ENCODE data around the gene SLC44A3. TPM values are rescaled to one million over a fixed set of nuclear protein-coding genes. Genes with fewer than 3 reads are reported as not detected.
"Not testable (repeated sequence)": the region's sequence is repeated elsewhere in the genome, so short reads cannot be mapped to it uniquely, and the experiment has no call there.

Gene SLC44A3
- total and polyA plus RNA-seq, 9 of the 15 experiments (the other 6 are each of a cell fraction or from before 2014, with no cell fraction given), result not detected

DNA sequence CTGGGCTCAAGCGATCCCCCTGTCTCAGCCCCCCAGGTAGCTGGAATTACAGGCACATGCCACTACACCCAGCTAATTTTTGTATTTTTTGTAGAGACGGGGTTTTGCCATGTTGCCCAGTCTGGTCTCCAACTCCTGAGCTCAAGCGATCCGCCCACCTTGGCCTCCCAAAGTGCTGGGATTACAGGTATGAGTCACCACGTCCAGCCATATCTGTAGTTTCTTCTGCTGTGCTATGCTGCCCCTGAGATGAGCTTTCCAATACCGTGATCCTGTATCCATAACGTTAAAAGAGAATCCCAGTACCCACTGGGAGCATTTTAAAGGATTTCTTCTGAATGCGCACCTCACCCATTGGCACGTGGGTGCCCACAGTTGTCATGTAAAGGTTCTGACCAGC lies 20.2 kb downstream of the SLC44A3 start:
- WGBS (ENCODE audit: insufficient coverage, low coverage, missing lambda C conversion rate), result 3% methylated on average over 8 of the region's 9 CpGs
- H3K9me3 ChIP-seq (replicated peaks; ENCODE audit: control insufficient read depth, insufficient read depth, low read depth, low read length); H3K4me3 ChIP-seq; H2AFZ ChIP-seq (ENCODE audit: low read depth, low read length); intact Hi-C loops (cut with micrococcal nuclease); DNase-seq (ENCODE audit: extremely low read depth in 1 of 4, low spot score in 3 of 4); FAIRE-seq; H3K9ac ChIP-seq (ENCODE audit: insufficient read depth in 1 of 2, low read depth in 2 of 2, low read length in 2 of 2); in situ Hi-C loops (cut with MboI); H3K4me2 ChIP-seq (ENCODE audit: insufficient read depth, low read length); BruUV-seq (replicated peaks); H3K27ac ChIP-seq (ENCODE audit: extremely low read depth, low read depth, low read length); H4K20me1 ChIP-seq (replicated peaks; ENCODE audit: control insufficient read depth, insufficient read depth, low read length); H3K79me2 ChIP-seq (ENCODE audit: control insufficient read depth, insufficient read depth, low read length); H3K4me1 ChIP-seq (replicated peaks in 1 of 2; ENCODE audit: control insufficient read depth in 2 of 2, insufficient read depth in 2 of 2, low read length in 2 of 2); CTCF ChIA-PET (ENCODE audit: low intra/inter-chr PET ratio); POLR2A ChIA-PET; H3K9me1 ChIP-seq (ENCODE audit: control insufficient read depth, insufficient read depth, low read length); H3K36me3 ChIP-seq (ENCODE audit: control insufficient read depth, insufficient read depth, low read length): not testable (repeated sequence)
- TF ChIP-seq, protein P1, sequence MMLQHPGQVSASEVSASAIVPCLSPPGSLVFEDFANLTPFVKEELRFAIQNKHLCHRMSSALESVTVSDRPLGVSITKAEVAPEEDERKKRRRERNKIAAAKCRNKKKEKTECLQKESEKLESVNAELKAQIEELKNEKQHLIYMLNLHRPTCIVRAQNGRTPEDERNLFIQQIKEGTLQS (IDR thresholded peaks at IDR 0.05), result peak; percentile 10; the same call in 1 of the 2 replicates
- TF ChIP-seq, protein P1 (CRISPR knock-in tag; conservative IDR thresholded peaks at IDR 0.05), result not testable (repeated sequence)
- peaks cover 14 to 30% of the 10 kb centered on the region in 2 experiments for H3K27me3 ChIP-seq (ENCODE audit: control insufficient read depth in 2 of 2, insufficient read depth in 2 of 2, low read length in 2 of 2)
- ATAC-seq, result peak; percentile 38; the same call in 1 of the 3 replicates

DNA sequence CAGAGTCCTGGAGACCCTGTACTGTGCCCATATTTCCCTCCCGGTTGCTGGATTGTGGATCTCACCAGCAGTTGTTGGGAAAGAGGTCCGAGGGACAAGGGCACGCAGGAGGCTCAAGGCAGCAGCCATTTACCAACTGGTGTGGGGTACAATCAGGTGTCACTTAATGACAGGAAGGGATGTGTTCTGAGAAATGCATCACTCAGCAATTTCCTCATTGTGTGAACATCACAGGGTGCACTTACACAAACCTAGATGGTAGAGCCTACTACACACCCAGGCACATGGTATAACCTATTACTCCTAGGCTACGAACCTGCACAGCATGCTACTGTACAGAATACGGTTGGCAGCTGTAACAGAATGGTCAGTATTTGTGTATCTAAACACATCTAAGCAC lies 20.7 kb downstream of the SLC44A3 start:
- H2AFZ ChIP-seq (ENCODE audit: low read depth, low read length), result no peak overlapping the region
- no peaks in the 10 kb centered on the region for H3K4me1 ChIP-seq (replicated peaks in 1 of 2; ENCODE audit: control insufficient read depth in 2 of 2, insufficient read depth in 2 of 2, low read length in 2 of 2)
- no peaks in the 10 kb centered on the region for H3K36me3 ChIP-seq (ENCODE audit: control insufficient read depth, insufficient read depth, low read length)
- H3K27me3 ChIP-seq (ENCODE audit: control insufficient read depth in 2 of 2, insufficient read depth in 2 of 2, low read length in 2 of 2), result peaks cover 11 to 30% of the 10 kb centered on the region in 2 experiments
- H3K9me3 ChIP-seq (replicated peaks; ENCODE audit: control insufficient read depth, insufficient read depth, low read depth, low read length), result no peaks in the 10 kb centered on the region
- no peak overlapping the region for H3K9ac ChIP-seq (ENCODE audit: insufficient read depth in 1 of 2, low read depth in 2 of 2, low read length in 2 of 2)
- CTCF ChIA-PET (ENCODE audit: low intra/inter-chr PET ratio), result no interaction called here
- no peak overlapping the region for H3K27ac ChIP-seq (ENCODE audit: extremely low read depth, low read depth, low read length)
- 2% methylated on average over 5 of the region's 5 CpGs for WGBS (ENCODE audit: insufficient coverage, low coverage, missing lambda C conversion rate)
- H3K4me2 ChIP-seq (ENCODE audit: insufficient read depth, low read length), result no peak overlapping the region
- POLR2A ChIA-PET, result no interaction called here
- intact Hi-C loops (cut with micrococcal nuclease), result no loop called here
- no peak for ATAC-seq
- no peak overlapping the region for H3K4me3 ChIP-seq
- H3K79me2 ChIP-seq (ENCODE audit: control insufficient read depth, insufficient read depth, low read length), result no peaks in the 10 kb centered on the region
- BruUV-seq (replicated peaks), result no TSS peak
- FAIRE-seq, result no peak
- no peaks in the 10 kb centered on the region for H4K20me1 ChIP-seq (replicated peaks; ENCODE audit: control insufficient read depth, insufficient read depth, low read length)
- in situ Hi-C loops (cut with MboI), result no loop called here
- DNase-seq (ENCODE audit: extremely low read depth in 1 of 4, low spot score in 3 of 4), result no peak
- H3K9me1 ChIP-seq (ENCODE audit: control insufficient read depth, insufficient read depth, low read length), result no peaks in the 10 kb centered on the region
- TF ChIP-seq, protein P2, sequence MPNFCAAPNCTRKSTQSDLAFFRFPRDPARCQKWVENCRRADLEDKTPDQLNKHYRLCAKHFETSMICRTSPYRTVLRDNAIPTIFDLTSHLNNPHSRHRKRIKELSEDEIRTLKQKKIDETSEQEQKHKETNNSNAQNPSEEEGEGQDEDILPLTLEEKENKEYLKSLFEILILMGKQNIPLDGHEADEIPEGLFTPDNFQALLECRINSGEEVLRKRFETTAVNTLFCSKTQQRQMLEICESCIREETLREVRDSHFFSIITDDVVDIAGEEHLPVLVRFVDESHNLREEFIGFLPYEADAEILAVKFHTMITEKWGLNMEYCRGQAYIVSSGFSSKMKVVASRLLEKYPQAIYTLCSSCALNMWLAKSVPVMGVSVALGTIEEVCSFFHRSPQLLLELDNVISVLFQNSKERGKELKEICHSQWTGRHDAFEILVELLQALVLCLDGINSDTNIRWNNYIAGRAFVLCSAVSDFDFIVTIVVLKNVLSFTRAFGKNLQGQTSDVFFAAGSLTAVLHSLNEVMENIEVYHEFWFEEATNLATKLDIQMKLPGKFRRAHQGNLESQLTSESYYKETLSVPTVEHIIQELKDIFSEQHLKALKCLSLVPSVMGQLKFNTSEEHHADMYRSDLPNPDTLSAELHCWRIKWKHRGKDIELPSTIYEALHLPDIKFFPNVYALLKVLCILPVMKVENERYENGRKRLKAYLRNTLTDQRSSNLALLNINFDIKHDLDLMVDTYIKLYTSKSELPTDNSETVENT (CRISPR knock-in tag; IDR thresholded peaks at IDR 0.05), result no peak
- TF ChIP-seq SNIP1 (IDR thresholded peaks at IDR 0.05; ENCODE audit: low read depth) (no peak), DIDO1 (tag; IDR thresholded peaks at IDR 0.05; ENCODE audit: low read depth) (no peak), ESRRB (CRISPR knock-in tag; IDR thresholded peaks at IDR 0.05; ENCODE audit: borderline replicate concordance) (no peak), MAFF (IDR thresholded peaks at IDR 0.05; ENCODE audit: low read length) (peak; percentile 47), MAFG (tag; conservative IDR thresholded peaks at IDR 0.05) (peak; percentile 48), ILF3 (IDR thresholded peaks at IDR 0.05; ENCODE audit: borderline replicate concordance) (no peak), NCOA6 (IDR thresholded peaks at IDR 0.05) (no peak), ZNF408 (CRISPR knock-in tag; IDR thresholded peaks at IDR 0.05; ENCODE audit: low read depth) (no peak), CHD1 (IDR thresholded peaks at IDR 0.05; ENCODE audit: low read length) (no peak)
- TF ChIP-seq, protein P3, sequence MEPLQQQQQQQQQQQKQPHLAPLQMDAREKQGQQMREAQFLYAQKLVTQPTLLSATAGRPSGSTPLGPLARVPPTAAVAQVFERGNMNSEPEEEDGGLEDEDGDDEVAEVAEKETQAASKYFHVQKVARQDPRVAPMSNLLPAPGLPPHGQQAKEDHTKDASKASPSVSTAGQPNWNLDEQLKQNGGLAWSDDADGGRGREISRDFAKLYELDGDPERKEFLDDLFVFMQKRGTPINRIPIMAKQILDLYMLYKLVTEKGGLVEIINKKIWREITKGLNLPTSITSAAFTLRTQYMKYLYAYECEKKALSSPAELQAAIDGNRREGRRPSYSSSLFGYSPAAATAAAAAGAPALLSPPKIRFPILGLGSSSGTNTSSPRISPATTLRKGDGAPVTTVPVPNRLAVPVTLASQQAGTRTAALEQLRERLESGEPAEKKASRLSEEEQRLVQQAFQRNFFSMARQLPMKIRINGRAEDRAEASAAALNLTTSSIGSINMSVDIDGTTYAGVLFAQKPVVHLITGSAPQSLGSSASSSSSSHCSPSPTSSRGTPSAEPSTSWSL (CRISPR knock-in tag; IDR thresholded peaks at IDR 0.05; ENCODE audit: borderline replicate concordance), result no peak

All from K562 (cell line).